Vagina (tissue), 2 donors: ENCODE data around the gene GLRX5. TPM values are rescaled to one million over a fixed set of nuclear protein-coding genes. Genes with fewer than 3 reads are reported as not detected.

Source experiments
- DNase-seq, 2 donors: peaks; one replicate each; pipeline ENCODE4 v3.0.0-alpha.2; 2017; ENCODE audit errors: extremely low spot score in 2 of 2
- H3K27ac ChIP-seq: fragments of 200-600 bp; sonication (generic); one replicate; pipeline ENCODE4 v1.5.1; 2019
- H3K27me3 ChIP-seq: fragments of 200-600 bp; sonication (generic); one replicate; pipeline ENCODE4 v1.5.1; 2019
- H3K36me3 ChIP-seq, 2 donors: fragments of 200-600 bp; sonication (generic); one replicate each; pipeline ENCODE4 v1.5.1; 2017 to 2019
- H3K4me1 ChIP-seq: fragments of 200-600 bp; sonication (generic); one replicate; pipeline ENCODE4 v1.5.1; 2019
- H3K4me3 ChIP-seq, 2 donors: fragments of 200-600 bp; sonication (generic); 1 replicate in 1 of 2; 2 replicates in 1 of 2; pipeline ENCODE4 v1.5.1; 2016 to 2019
- H3K9me3 ChIP-seq: fragments of 200-600 bp; sonication (generic); one replicate; pipeline ENCODE4 v1.5.1; 2019
- CTCF ChIP-seq, 3 experiments: fragments of 450-650 bp in 2 of 3; fragments of 200-600 bp in 1 of 3; sonication (generic) in 1 of 3; IDR thresholded peaks; one replicate each; pipeline ENCODE4 v1.5.1; 2017 to 2019; ENCODE audit warnings: antibody characterized with exemption in 3 of 3, mild to moderate bottlenecking in 2 of 3, moderate library complexity in 2 of 3
- POLR2A ChIP-seq, 2 donors: fragments of 450-650 bp; IDR thresholded peaks; one replicate each; pipeline ENCODE4 v1.6.1; 2017; ENCODE audit warnings: antibody characterized with exemption in 2 of 2, mild to moderate bottlenecking in 2 of 2, moderate library complexity in 2 of 2
- POLR2AphosphoS5 ChIP-seq, 2 donors: sonication (generic); formaldehyde crosslinking; IDR thresholded peaks; one replicate each; pipeline ENCODE4 v1.9.0; 2017; ENCODE audit warnings: antibody characterized with exemption in 2 of 2, mild to moderate bottlenecking in 2 of 2, low read depth in 1 of 2; ENCODE audit not compliant: insufficient read depth in 1 of 2
- intact Hi-C: fragments of 100-400 bp; cut with DNase I; formaldehyde crosslinking; loops from one replicate; pipeline ENCODE4 v1.15.1; 2023
- total RNA-seq: library from RNA; depleted of rRNA; stranded (reverse); fragments of >200 nt; gene quantifications from one replicate; pipeline ENCODE4 v1.2.3, GENCODE V29; 2016

Gene GLRX5
- total RNA-seq, 1 donor from 2014 or later, result 20.4 TPM

GRCh38 chr14:95491936-95492608 is 42.8 kb upstream of the GLRX5 start:
- Histone ChIP-seq H3K9me3 (no peaks in the 10 kb centered on the region), H3K27me3 (no peaks in the 10 kb centered on the region), H3K4me1 (peaks cover 65% of the 10 kb centered on the region), H3K4me3 (no peak overlapping the region), H3K36me3 (no peaks in the 10 kb centered on the region), H3K27ac (peak overlapping the region; percentile 77)
- intact Hi-C loops, result no loop called here
- DNase-seq, result no peak
- TF ChIP-seq POLR2A (IDR thresholded peaks at IDR 0.05) (no peak), POLR2AphosphoS5 (IDR thresholded peaks at IDR 0.05; ENCODE audit: insufficient read depth in 1 of 2, low read depth in 1 of 2) (no peak), CTCF (IDR thresholded peaks at IDR 0.05) (no peak)

- TF ChIP-seq POLR2AphosphoS5 (IDR thresholded peaks at IDR 0.05; ENCODE audit: insufficient read depth in 1 of 2, low read depth in 1 of 2) (no peak), CTCF (IDR thresholded peaks at IDR 0.05) (no peak), POLR2A (IDR thresholded peaks at IDR 0.05) (no peak)
- H3K27ac ChIP-seq, result no peak overlapping the region
- H3K9me3 ChIP-seq, result no peaks in the 10 kb centered on the region
- no peak for DNase-seq
- no peaks in the 10 kb centered on the region for H3K36me3 ChIP-seq
- no peak overlapping the region for H3K4me3 ChIP-seq
- intact Hi-C loops, result no loop called here
- H3K4me1 ChIP-seq, result peaks cover 71% of the 10 kb centered on the region
- H3K27me3 ChIP-seq, result no peaks in the 10 kb centered on the region
Measured at GRCh38 chr14:95493503-95493902, 41.3 kb upstream of the GLRX5 start.

- intact Hi-C loops, result no loop called here
- no peak for TF ChIP-seq POLR2A (IDR thresholded peaks at IDR 0.05)
- no peak for TF ChIP-seq POLR2AphosphoS5 (IDR thresholded peaks at IDR 0.05; ENCODE audit: insufficient read depth in 1 of 2, low read depth in 1 of 2)
- TF ChIP-seq CTCF (IDR thresholded peaks at IDR 0.05), result no peak
- H3K4me3 ChIP-seq, result no peak overlapping the region
- no peak overlapping the region for H3K27ac ChIP-seq
- H3K9me3 ChIP-seq, result no peaks in the 10 kb centered on the region
- DNase-seq, result no peak
- no peaks in the 10 kb centered on the region for H3K27me3 ChIP-seq
- no peaks in the 10 kb centered on the region for H3K36me3 ChIP-seq
- H3K4me1 ChIP-seq, result peaks cover 71% of the 10 kb centered on the region
Measured at GRCh38 chr14:95493976-95494375, 40.9 kb upstream of the GLRX5 start.

- H3K9me3 ChIP-seq, result no peaks in the 10 kb centered on the region
- no peaks in the 10 kb centered on the region for H3K36me3 ChIP-seq
- no peaks in the 10 kb centered on the region for H3K27me3 ChIP-seq
- no peak for DNase-seq
- peaks cover 71% of the 10 kb centered on the region for H3K4me1 ChIP-seq
- intact Hi-C loops, result no loop called here
- no peak overlapping the region for H3K4me3 ChIP-seq
- TF ChIP-seq POLR2AphosphoS5 (IDR thresholded peaks at IDR 0.05; ENCODE audit: insufficient read depth in 1 of 2, low read depth in 1 of 2), result no peak
- TF ChIP-seq POLR2A (IDR thresholded peaks at IDR 0.05), result no peak
- TF ChIP-seq CTCF (IDR thresholded peaks at IDR 0.05), result no peak
- H3K27ac ChIP-seq, result no peak overlapping the region
Measured at GRCh38 chr14:95494456-95494855, 40.4 kb upstream of the GLRX5 start.

GRCh38 chr14:95495076-95495475 is 39.8 kb upstream of the GLRX5 start:
- Histone ChIP-seq H3K36me3 (no peaks in the 10 kb centered on the region), H3K4me3 (no peak overlapping the region), H3K4me1 (peaks cover 69% of the 10 kb centered on the region), H3K27ac (peak overlapping the region; percentile 74), H3K9me3 (no peaks in the 10 kb centered on the region), H3K27me3 (no peaks in the 10 kb centered on the region)
- intact Hi-C loops, result no loop called here
- DNase-seq, result no peak
- TF ChIP-seq CTCF (IDR thresholded peaks at IDR 0.05) (no peak), POLR2AphosphoS5 (IDR thresholded peaks at IDR 0.05; ENCODE audit: insufficient read depth in 1 of 2, low read depth in 1 of 2) (no peak)
